CD4-positive, CD25-positive, alpha-beta regulatory T cell (primary cell): Measurements from ENCODE around the gene SLC49A3. TPM values are rescaled to one million over a fixed set of nuclear protein-coding genes. Genes with fewer than 3 reads are reported as not detected.
A peak's percentile ranks its signal among the peaks of the same experiment; 100 is the strongest.
"Not testable (repeated sequence)": the region's sequence is repeated elsewhere in the genome, so short reads cannot be mapped to it uniquely, and the experiment has no call there.

ENCODE experiments used
- ATAC-seq, 2 donors: fragments of 150-1000 bp; cut with Tn5 transposase; one replicate each; pipeline ENCODE4 v1.10.0; 2021; ENCODE audit warnings: low read depth in 2 of 2, moderate number of reproducible peaks in 2 of 2, moderate library complexity in 1 of 2
- DNase-seq, 3 donors: peaks; one replicate each; pipeline versions ENCODE4 v3.0.0 to v3.0.0-alpha.2; 2012 to 2022; ENCODE audit warnings: mixed read lengths in 1 of 3
- H3K27ac ChIP-seq: one replicate; pipeline ENCODE4 v1.7.0; 2013; ENCODE audit warnings: mild to moderate bottlenecking, low read length; ENCODE audit not compliant: insufficient read depth, poor library complexity, severe bottlenecking
- H3K27me3 ChIP-seq: one replicate; pipeline ENCODE4 v1.7.0; 2013; ENCODE audit warnings: low read length; ENCODE audit not compliant: control insufficient read depth, insufficient read depth
- H3K36me3 ChIP-seq: one replicate; pipeline ENCODE4 v1.7.0; 2013; ENCODE audit warnings: mild to moderate bottlenecking, low read length, moderate library complexity; ENCODE audit not compliant: control insufficient read depth, insufficient read depth
- H3K4me1 ChIP-seq: 2 replicates; pipeline ENCODE4 v1.7.0; 2013; ENCODE audit warnings: mild to moderate bottlenecking, low read length; ENCODE audit not compliant: insufficient read depth, control insufficient read depth, poor library complexity, severe bottlenecking
- H3K4me3 ChIP-seq: one replicate; pipeline ENCODE4 v1.7.0; 2013; ENCODE audit warnings: low read depth, mild to moderate bottlenecking, low read length, moderate library complexity
- H3K9me3 ChIP-seq, 2 experiments: 1 replicate in 1 of 2; 2 replicates in 1 of 2; pipeline ENCODE4 v1.7.0; 2013; ENCODE audit warnings: low read length in 2 of 2, mild to moderate bottlenecking in 1 of 2, moderate library complexity in 1 of 2; ENCODE audit not compliant: control insufficient read depth in 2 of 2
- H3K27ac Mint-ChIP-seq, 3 donors: one replicate each; pipeline ENCODE4 v1.8.0; 2020 to 2022; ENCODE audit warnings: mild to moderate bottlenecking in 3 of 3, mixed read lengths in 3 of 3, moderate library complexity in 2 of 3
- H3K27me3 Mint-ChIP-seq: one replicate; pipeline ENCODE4 v1.8.0; 2022; ENCODE audit warnings: mild to moderate bottlenecking, mixed read lengths
- H3K36me3 Mint-ChIP-seq: one replicate; pipeline ENCODE4 v1.8.0; 2020; ENCODE audit warnings: mixed read lengths
- H3K4me1 Mint-ChIP-seq, 4 donors: one replicate each; pipeline ENCODE4 v1.8.0; 2020 to 2022; ENCODE audit warnings: mixed read lengths in 4 of 4, mild to moderate bottlenecking in 1 of 4
- H3K4me3 Mint-ChIP-seq, 4 donors: one replicate each; pipeline ENCODE4 v1.8.0; 2020 to 2022; ENCODE audit warnings: mild to moderate bottlenecking in 4 of 4, mixed read lengths in 4 of 4, moderate library complexity in 3 of 4
- H3K9me3 Mint-ChIP-seq, 7 donors: one replicate each; pipeline ENCODE4 v1.8.0; 2020 to 2022; ENCODE audit warnings: mixed read lengths in 7 of 7, mild to moderate bottlenecking in 3 of 7, moderate library complexity in 2 of 7
- polyA plus RNA-seq, 4 donors: library from polyadenylated mRNA; unstranded; fragments of 300-500 nt; fragmentation: Illumina TruSeq; gene quantifications; one replicate each; pipeline ENCODE4 v1.2.3, GENCODE V29; 2021
- total RNA-seq: library from RNA; stranded (reverse); gene quantifications from one replicate; pipeline ENCODE4 v1.2.3, GENCODE V29; 2022

The SLC49A3 gene
- total and polyA plus RNA-seq, 5 donors from 2014 or later = 0.32 to 2.6 (median 0.69) TPM

DNA sequence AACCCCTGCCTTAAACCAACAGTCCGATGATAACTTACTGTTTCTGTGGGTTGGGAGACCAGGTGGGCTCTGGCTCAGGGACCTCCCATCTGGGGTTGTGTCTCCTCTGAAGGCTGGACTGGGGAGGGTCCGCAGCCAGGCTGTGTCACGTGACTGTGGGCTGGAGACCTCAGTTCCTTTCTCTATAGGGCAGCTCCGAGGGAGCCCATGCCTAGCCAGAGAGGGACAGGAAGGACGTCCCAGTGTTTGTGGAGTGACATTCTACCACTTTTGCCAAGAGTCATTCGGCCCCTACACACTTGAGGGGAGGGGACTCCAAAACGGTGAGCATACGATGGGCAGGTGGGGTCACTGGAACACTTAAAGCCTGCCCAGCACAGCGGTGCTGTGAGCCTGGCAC is 21.2 kb upstream of the SLC49A3 start:
- no peak for DNase-seq
- H3K27me3 ChIP-seq = no peaks in the 10 kb centered on the region
- H3K4me1 ChIP-seq = peaks cover 30% of the 10 kb centered on the region
- no peaks in the 10 kb centered on the region for H3K9me3 Mint-ChIP-seq
- H3K9me3 ChIP-seq = no peaks in the 10 kb centered on the region
- peak overlapping the region in 2 of 4 donors; percentile 37 to 87 for H3K4me3 Mint-ChIP-seq
- no peak for ATAC-seq
- H3K27ac ChIP-seq = no peak overlapping the region
- peak overlapping the region in 1 of 3 donors; percentile 31 for H3K27ac Mint-ChIP-seq
- no peaks in the 10 kb centered on the region for H3K27me3 Mint-ChIP-seq
- H3K36me3 Mint-ChIP-seq = peaks cover 7% of the 10 kb centered on the region
- H3K4me3 ChIP-seq = no peak overlapping the region
- peaks cover 2% of the 10 kb centered on the region for H3K36me3 ChIP-seq
- H3K4me1 Mint-ChIP-seq = peaks cover 10 to 40% (median 29%) of the 10 kb centered on the region in 4 donors

GRCh38 chr4:709348-709747 is 20.4 kb upstream of the SLC49A3 start:
- H3K9me3 Mint-ChIP-seq = no peaks in the 10 kb centered on the region
- ATAC-seq = no peak

GRCh38 chr4:708631-708933 is 19.6 kb upstream of the SLC49A3 start:
- ATAC-seq = no peak
- H3K4me3 ChIP-seq = no peak overlapping the region
- no peak for DNase-seq
- peak overlapping the region; percentile 33 to 84 (median 72) for H3K4me3 Mint-ChIP-seq
- no peaks in the 10 kb centered on the region for H3K9me3 ChIP-seq
- no peaks in the 10 kb centered on the region for H3K27me3 ChIP-seq
- H3K9me3 Mint-ChIP-seq = no peaks in the 10 kb centered on the region
- H3K27ac Mint-ChIP-seq = peak overlapping the region; percentile 29 to 90 (median 78)
- H3K4me1 ChIP-seq = peaks cover 34% of the 10 kb centered on the region
- H3K27me3 Mint-ChIP-seq = no peaks in the 10 kb centered on the region
- H3K27ac ChIP-seq = no peak overlapping the region
- H3K4me1 Mint-ChIP-seq = peaks cover 10 to 35% (median 27%) of the 10 kb centered on the region in 4 donors
- peaks cover 7% of the 10 kb centered on the region for H3K36me3 Mint-ChIP-seq
- H3K36me3 ChIP-seq = peaks cover 2% of the 10 kb centered on the region

More at GRCh38 chr4:709348-709747, 20.4 kb upstream of the SLC49A3 start:
- peaks cover 34% of the 10 kb centered on the region for H3K4me1 ChIP-seq
- Mint-ChIP-seq H3K4me1 (peaks cover 10 to 36% (median 27%) of the 10 kb centered on the region in 4 donors), H3K27ac (no peak overlapping the region), H3K4me3 (peak overlapping the region in 3 of 4 donors; percentile 35 to 87 (median 61)), H3K36me3 (peaks cover 7% of the 10 kb centered on the region), H3K27me3 (no peaks in the 10 kb centered on the region)
- no peak for DNase-seq
- no peaks in the 10 kb centered on the region for H3K27me3 ChIP-seq
- H3K36me3 ChIP-seq = peaks cover 2% of the 10 kb centered on the region
- H3K27ac ChIP-seq = no peak overlapping the region
- H3K4me3 ChIP-seq = no peak overlapping the region
- H3K9me3 ChIP-seq = no peaks in the 10 kb centered on the region

DNA sequence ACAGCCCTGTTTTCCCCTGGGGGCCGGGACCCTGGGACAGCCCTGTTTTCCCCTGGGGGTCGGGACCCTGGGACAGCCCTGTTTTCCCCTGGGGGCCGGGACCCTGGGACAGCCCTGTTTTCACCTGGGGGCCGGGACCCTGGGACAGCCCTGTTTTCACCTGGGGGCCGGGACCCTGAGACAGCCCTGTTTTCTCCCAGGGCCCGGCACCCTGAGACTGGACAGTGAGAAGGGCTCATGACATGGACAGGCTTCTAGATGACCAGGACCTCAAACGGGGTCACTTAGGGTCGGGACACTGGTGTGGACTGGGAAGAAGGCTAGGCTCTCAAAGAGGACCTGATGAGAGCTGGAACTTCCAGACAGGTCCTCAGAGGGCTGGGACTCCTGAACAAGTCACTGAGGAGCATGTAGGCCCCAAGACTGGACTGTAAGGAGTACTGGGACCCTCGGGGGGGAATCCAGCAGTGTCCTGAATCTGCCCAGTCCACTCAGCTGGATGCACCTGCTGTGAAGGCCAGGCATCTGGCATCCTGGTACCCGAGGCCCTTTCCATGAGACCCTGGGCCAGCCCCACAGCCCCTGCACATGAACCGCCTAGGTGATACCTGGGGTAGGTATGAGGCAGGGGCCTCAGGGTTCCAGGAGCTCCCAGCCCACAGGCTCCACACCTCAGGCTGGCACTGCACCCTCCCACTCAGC is 19.1 kb upstream of the SLC49A3 start:
- H3K4me1 Mint-ChIP-seq = peaks cover 10 to 35% (median 27%) of the 10 kb centered on the region in 4 donors
- peaks cover 7% of the 10 kb centered on the region for H3K36me3 Mint-ChIP-seq
- no peak overlapping the region for H3K27ac ChIP-seq
- H3K9me3 ChIP-seq = no peaks in the 10 kb centered on the region
- DNase-seq (no peak), ATAC-seq (no peak)
- H3K4me3 Mint-ChIP-seq = peak overlapping the region; percentile 67 to 84 (median 76)
- no peaks in the 10 kb centered on the region for H3K9me3 Mint-ChIP-seq
- no peak overlapping the region for H3K4me3 ChIP-seq
- H3K36me3 ChIP-seq = peaks cover 2% of the 10 kb centered on the region
- peaks cover 34% of the 10 kb centered on the region for H3K4me1 ChIP-seq
- H3K27me3 Mint-ChIP-seq = no peaks in the 10 kb centered on the region
- no peaks in the 10 kb centered on the region for H3K27me3 ChIP-seq
- peak overlapping the region in 1 of 3 donors; percentile 78 for H3K27ac Mint-ChIP-seq

- no peak for DNase-seq
- H3K9me3 ChIP-seq = no peaks in the 10 kb centered on the region
- peaks cover 10 to 33% (median 23%) of the 10 kb centered on the region in 4 donors for H3K4me1 Mint-ChIP-seq
- H3K4me1 ChIP-seq = peaks cover 34% of the 10 kb centered on the region
- no peak for ATAC-seq
- H3K4me3 Mint-ChIP-seq = peak overlapping the region in 2 of 4 donors; percentile 15 to 28
- no peak overlapping the region for H3K27ac Mint-ChIP-seq
- no peak overlapping the region for H3K4me3 ChIP-seq
- no peak overlapping the region for H3K27ac ChIP-seq
- H3K27me3 Mint-ChIP-seq = no peaks in the 10 kb centered on the region
- peaks cover 2% of the 10 kb centered on the region for H3K36me3 ChIP-seq
- peaks cover 7% of the 10 kb centered on the region for H3K36me3 Mint-ChIP-seq
- H3K9me3 Mint-ChIP-seq = no peaks in the 10 kb centered on the region
- no peaks in the 10 kb centered on the region for H3K27me3 ChIP-seq
Observed at GRCh38 chr4:706834-707598, 18.1 kb upstream of the SLC49A3 start.

DNA sequence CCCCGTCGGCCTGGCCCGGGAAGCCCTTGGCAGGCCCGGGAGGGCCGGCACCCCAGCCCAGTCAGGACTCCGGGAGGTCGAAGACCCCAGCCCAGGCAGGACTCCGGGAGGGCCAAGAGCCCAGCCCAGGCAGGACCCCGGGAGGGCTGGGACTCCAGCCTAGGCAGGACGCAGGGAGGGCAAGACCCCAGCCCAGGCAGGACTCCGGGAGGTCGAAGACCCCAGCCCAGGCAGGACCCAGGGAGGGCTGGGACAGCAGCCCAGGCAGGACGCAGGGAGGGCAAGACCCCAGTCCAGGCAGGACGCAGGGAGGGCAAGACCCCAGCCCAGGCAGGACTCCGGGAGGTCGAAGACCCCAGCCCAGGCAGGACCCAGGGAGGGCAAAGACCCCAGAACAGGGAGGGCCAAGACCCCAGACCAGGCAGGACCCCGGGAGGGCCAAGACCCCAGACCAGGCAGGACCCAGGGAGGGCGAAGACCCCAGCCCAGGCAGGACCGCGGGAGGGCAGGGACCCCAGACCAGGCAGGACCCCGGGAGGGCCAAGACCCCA is 17.2 kb upstream of the SLC49A3 start:
- H3K9me3 Mint-ChIP-seq, H3K27ac Mint-ChIP-seq, H3K36me3 ChIP-seq, H3K27me3 Mint-ChIP-seq, H3K27me3 ChIP-seq, H3K9me3 ChIP-seq, H3K36me3 Mint-ChIP-seq, DNase-seq, ATAC-seq: not testable (repeated sequence)
- Mint-ChIP-seq H3K4me3 (peak overlapping the region in 1 of 4 donors; percentile 3), H3K4me1 (peaks cover 10 to 33% (median 22%) of the 10 kb centered on the region in 4 donors)
- Histone ChIP-seq H3K4me3 (peak overlapping the region; percentile 26), H3K27ac (peak overlapping the region; percentile 67), H3K4me1 (peaks cover 34% of the 10 kb centered on the region)

DNA sequence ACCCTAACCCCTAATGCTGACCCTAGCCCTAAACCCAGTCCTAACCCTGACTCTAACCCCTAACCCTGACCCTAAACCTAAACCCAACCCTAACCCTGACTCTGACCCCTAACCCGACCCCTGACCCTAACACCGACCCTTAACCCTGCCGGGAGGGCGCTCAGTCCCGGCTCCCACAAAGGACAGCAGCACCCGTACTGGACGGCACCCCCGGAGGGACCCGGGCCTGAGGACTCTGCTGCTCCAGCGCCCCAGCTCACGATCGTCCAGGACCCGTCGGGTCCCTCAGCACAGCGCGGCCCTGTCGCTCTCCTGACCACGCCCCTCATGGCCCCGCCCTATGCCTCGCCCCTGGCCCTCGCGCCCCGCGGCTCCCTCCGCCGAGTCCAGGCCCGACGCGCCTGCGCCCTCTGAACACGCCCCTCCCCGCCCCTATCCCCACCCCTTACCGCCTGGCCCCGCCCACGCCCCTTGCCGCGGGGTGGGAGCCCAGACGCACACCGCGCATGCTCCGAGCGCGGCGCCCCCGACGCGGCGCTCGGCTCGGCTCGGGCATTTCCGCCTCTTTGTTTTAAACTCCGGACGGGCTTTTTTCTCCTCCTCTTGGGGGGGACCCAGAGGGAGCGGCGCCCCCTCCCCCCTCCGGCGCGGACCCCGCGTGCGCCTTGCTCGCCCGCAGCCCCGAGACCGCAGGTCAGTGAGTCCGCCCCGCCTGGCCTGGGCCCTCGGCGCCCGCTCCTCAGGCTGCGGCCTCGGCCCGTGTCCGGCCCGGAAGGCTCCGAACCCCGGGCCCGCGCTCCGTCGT is 16.5 kb upstream of the SLC49A3 start, which contains the start of gene PCGF3:
TSS of gene PCGF3 (plus strand) at position 555 of the 805 bp plus-strand sequence. CDS start 27,849 bp downstream, outside the sequence.
- no peaks in the 10 kb centered on the region for H3K27me3 ChIP-seq
- Mint-ChIP-seq H3K27me3 (no peaks in the 10 kb centered on the region), H3K9me3 (no peaks in the 10 kb centered on the region), H3K36me3 (peaks cover 6% of the 10 kb centered on the region), H3K4me3 (peak within 1 kb of the TSS; percentile 83 to 95 (median 90)), H3K4me1 (peaks cover 9 to 28% (median 19%) of the 10 kb centered on the region in 4 donors), H3K27ac (peak within 1 kb of the TSS; percentile 26 to 83 (median 56))
- H3K4me1 ChIP-seq = peaks cover 34% of the 10 kb centered on the region
- ATAC-seq = peak; percentile 94 to 97
- H3K27ac ChIP-seq = peak within 1 kb of the TSS; percentile 67
- peak; percentile 93 to 94 (median 93) for DNase-seq
- no peaks in the 10 kb centered on the region for H3K9me3 ChIP-seq
- H3K36me3 ChIP-seq = no peaks in the 10 kb centered on the region
- peak within 1 kb of the TSS; percentile 71 for H3K4me3 ChIP-seq
